Lung (tissue), 12 donors: ENCODE results near the gene CEMIP. TPM values are rescaled to one million over a fixed set of nuclear protein-coding genes. Genes with fewer than 3 reads are reported as not detected.

ENCODE experiments used
- ATAC-seq: fragments of 200-7000 bp; cut with Tn5 transposase; one replicate; pipeline ENCODE4 v1.9.1; 2020; ENCODE audit warnings: moderate number of reproducible peaks; ENCODE audit not compliant: insufficient read depth, low FRiP score
- DNase-seq, 3 donors: peaks; one replicate each; pipeline ENCODE4 v3.0.0-alpha.2; 2013 to 2017
- H3K27ac ChIP-seq, 2 donors: one replicate each; pipeline ENCODE4 v1.5.1; 2013; ENCODE audit warnings: mild to moderate bottlenecking in 2 of 2, moderate library complexity in 2 of 2, control low read depth in 1 of 2, inconsistent platforms in 1 of 2, low read depth in 1 of 2, low read length in 1 of 2
- H3K27me3 ChIP-seq, 3 donors: one replicate each; pipeline ENCODE4 v1.5.1; 2013; ENCODE audit warnings: low read length in 2 of 3; ENCODE audit not compliant: control insufficient read depth in 3 of 3, insufficient read depth in 3 of 3
- H3K36me3 ChIP-seq, 4 donors: one replicate each; pipeline ENCODE4 v1.5.1; 2013; ENCODE audit warnings: low read length in 4 of 4, mild to moderate bottlenecking in 1 of 4, moderate library complexity in 1 of 4; ENCODE audit not compliant: control insufficient read depth in 4 of 4, insufficient read depth in 4 of 4
- H3K4me1 ChIP-seq, 5 donors: one replicate each; pipeline ENCODE4 v1.5.1; 2013; ENCODE audit warnings: low read length in 5 of 5, mild to moderate bottlenecking in 2 of 5, moderate library complexity in 1 of 5; ENCODE audit not compliant: control insufficient read depth in 5 of 5, insufficient read depth in 5 of 5
- H3K4me3 ChIP-seq: one replicate; pipeline ENCODE4 v1.5.1; 2013; ENCODE audit warnings: mild to moderate bottlenecking, control low read depth, moderate library complexity
- H3K9ac ChIP-seq, 2 donors: one replicate each; pipeline ENCODE4 v1.5.1; 2013; ENCODE audit warnings: low read length in 2 of 2, control low read depth in 1 of 2; ENCODE audit not compliant: insufficient read depth in 1 of 2
- H3K9me3 ChIP-seq, 4 donors: one replicate each; pipeline ENCODE4 v1.5.1; 2013; ENCODE audit warnings: low read length in 3 of 4, mild to moderate bottlenecking in 1 of 4, moderate library complexity in 1 of 4; ENCODE audit not compliant: control insufficient read depth in 4 of 4, insufficient read depth in 3 of 4
- CTCF ChIP-seq: IDR thresholded peaks from 2 replicates; pipeline ENCODE4 v1.5.1; 2012; ENCODE audit warnings: mild to moderate bottlenecking; ENCODE audit errors: control extremely low read depth, extremely low read depth
- WGBS, 2 donors: extraction: QIAGEN DNeasy Blood & Tissue Kit; methylation state at CpG; one replicate each; pipeline ENCODE4 v1.1.7; 2013; 5-methylcytosine and 5-hydroxymethylcytosine counted together
- polyA plus RNA-seq, 2 donors: library from polyadenylated mRNA; stranded (reverse); fragments of 200-250 nt; gene quantifications; one replicate each; pipeline ENCODE4 v1.2.1, GENCODE V29; 2013
- total RNA-seq, 2 donors: library from RNA; depleted of rRNA in 1 of 2; stranded (reverse); fragments of >200 nt in 1 of 2; gene quantifications; one replicate each; pipeline ENCODE4 v1.2.1, GENCODE V29; 2014 to 2021
- donor health status: control.
- donor health status: control.
- donor health status: Bipolar disorder and iron deficiency.
- donor health status: healthy.
- donor health status: DM: yes; HTN: yes; CAD: no.

CEMIP gene
- total and polyA plus RNA-seq, 4 donors, result 1.9 to 32.0 (median 3.9) TPM

- Histone ChIP-seq H3K9me3 (peaks cover 0 to 3% (median 0%) of the 10 kb centered on the region in 4 donors), H3K36me3 (peaks cover 0 to 30% (median 9%) of the 10 kb centered on the region in 4 donors), H3K27ac (no peak overlapping the region), H3K4me3 (no peak overlapping the region), H3K9ac (no peak overlapping the region), H3K4me1 (peaks cover 0 to 9% (median under 1%) of the 10 kb centered on the region in 5 donors), H3K27me3 (no peaks in the 10 kb centered on the region)
- DNase-seq (no peak), ATAC-seq (no peak)
- no peak for TF ChIP-seq CTCF
- 96 to 98% methylated on average over 12 of the region's 12 CpGs for WGBS, 2 donors
These were observed 158.5 kb downstream of the CEMIP start for GRCh38 chr15:80937718-80938117.

- Histone ChIP-seq H3K9me3 (peaks cover 0 to 3% (median 0%) of the 10 kb centered on the region in 4 donors), H3K27ac (no peak overlapping the region), H3K4me1 (peaks cover 0 to 3% (median 0%) of the 10 kb centered on the region in 5 donors), H3K4me3 (no peak overlapping the region), H3K9ac (no peak overlapping the region), H3K36me3 (peaks cover 1 to 34% (median 10%) of the 10 kb centered on the region in 4 donors), H3K27me3 (no peaks in the 10 kb centered on the region)
- DNase-seq, result no peak
- 97 to 100% methylated on average over 3 of the region's 3 CpGs for WGBS, 2 donors
- ATAC-seq, result no peak
- TF ChIP-seq CTCF, result no peak
These were observed 160.0 kb downstream of the CEMIP start for GRCh38 chr15:80939216-80939615.

GRCh38 chr15:80940331-80940730 lies 161.2 kb downstream of the CEMIP start:
- no peak overlapping the region for H3K9ac ChIP-seq
- no peak for ATAC-seq
- no peaks in the 10 kb centered on the region for H3K4me1 ChIP-seq
- H3K4me3 ChIP-seq, result no peak overlapping the region
- no peak overlapping the region for H3K27ac ChIP-seq
- 93 to 96% methylated on average over 4 of the region's 4 CpGs for WGBS, 2 donors
- peaks cover 2 to 37% (median 10%) of the 10 kb centered on the region in 4 donors for H3K36me3 ChIP-seq
- TF ChIP-seq CTCF, result no peak
- H3K9me3 ChIP-seq, result peaks cover 0 to 3% (median 0%) of the 10 kb centered on the region in 4 donors
- no peaks in the 10 kb centered on the region for H3K27me3 ChIP-seq
- DNase-seq, result no peak

GRCh38 chr15:80940851-80941250 lies 161.7 kb downstream of the CEMIP start:
- ATAC-seq (no peak), DNase-seq (no peak)
- no peak for TF ChIP-seq CTCF
- peaks cover 2 to 37% (median 10%) of the 10 kb centered on the region in 4 donors for H3K36me3 ChIP-seq
- H3K4me1 ChIP-seq, result no peaks in the 10 kb centered on the region
- no peak overlapping the region for H3K4me3 ChIP-seq
- H3K27ac ChIP-seq, result no peak overlapping the region
- H3K9me3 ChIP-seq, result peaks cover 0 to 3% (median 0%) of the 10 kb centered on the region in 4 donors
- 95 to 96% methylated on average over 6 of the region's 6 CpGs for WGBS, 2 donors
- H3K27me3 ChIP-seq, result no peaks in the 10 kb centered on the region
- H3K9ac ChIP-seq, result no peak overlapping the region
